ENCODE results near the gene DENND6A.

The DENND6A gene

GRCh38 chr3:57605683-57606082 lies 87.2 kb downstream of the DENND6A start:
- no peak for TF ChIP-seq CTCF (IDR thresholded peaks at IDR 0.05; ENCODE audit: insufficient read depth, missing control alignments)
- no peak for FAIRE-seq

GRCh38 chr3:57604971-57605370 lies 87.9 kb downstream of the DENND6A start:
- DNase-seq (ENCODE audit: insufficient read length, low spot score) (no peak), FAIRE-seq (no peak)
- no peak for TF ChIP-seq CTCF (IDR thresholded peaks at IDR 0.05; ENCODE audit: insufficient read depth, missing control alignments)

More at GRCh38 chr3:57605683-57606082, 87.2 kb downstream of the DENND6A start:
- DNase-seq (ENCODE audit: insufficient read length, low spot score) = no peak

GRCh38 chr3:57600195-57600594 lies 92.7 kb downstream of the DENND6A start:
- FAIRE-seq (no peak), DNase-seq (ENCODE audit: insufficient read length, low spot score) (no peak)
- no peak for TF ChIP-seq CTCF (IDR thresholded peaks at IDR 0.05; ENCODE audit: insufficient read depth, missing control alignments)

- FAIRE-seq (no peak), DNase-seq (ENCODE audit: insufficient read length, low spot score) (no peak)
- TF ChIP-seq CTCF (IDR thresholded peaks at IDR 0.05; ENCODE audit: insufficient read depth, missing control alignments) = no peak
Measured at GRCh38 chr3:57598765-57599360, 94.0 kb downstream of the DENND6A start.

- FAIRE-seq (peak; percentile 94), DNase-seq (ENCODE audit: insufficient read length, low spot score) (peak; percentile 86)
- TF ChIP-seq CTCF (IDR thresholded peaks at IDR 0.05; ENCODE audit: insufficient read depth, missing control alignments) = no peak
Measured at GRCh38 chr3:57597127-57597923, 95.6 kb downstream of the DENND6A start, which contains the start of gene ARF4. ARF4 (minus strand) TSS chr3:57597344; CDS start chr3:57597140, 204 bp downstream.

- no peak for TF ChIP-seq CTCF (IDR thresholded peaks at IDR 0.05; ENCODE audit: insufficient read depth, missing control alignments)
- DNase-seq (ENCODE audit: insufficient read length, low spot score) = no peak
- FAIRE-seq = no peak
Measured at GRCh38 chr3:57596495-57597126, 96.3 kb downstream of the DENND6A start.
